ENCODE measurements around the gene UNG. TPM values are rescaled to one million over a fixed set of nuclear protein-coding genes. Genes with fewer than 3 reads are reported as not detected.
A peak's percentile ranks its signal among the peaks of the same experiment; 100 is the strongest.

The UNG gene
- total RNA-seq, 1 experiment from 2014 or later: 30.5 TPM

DNA sequence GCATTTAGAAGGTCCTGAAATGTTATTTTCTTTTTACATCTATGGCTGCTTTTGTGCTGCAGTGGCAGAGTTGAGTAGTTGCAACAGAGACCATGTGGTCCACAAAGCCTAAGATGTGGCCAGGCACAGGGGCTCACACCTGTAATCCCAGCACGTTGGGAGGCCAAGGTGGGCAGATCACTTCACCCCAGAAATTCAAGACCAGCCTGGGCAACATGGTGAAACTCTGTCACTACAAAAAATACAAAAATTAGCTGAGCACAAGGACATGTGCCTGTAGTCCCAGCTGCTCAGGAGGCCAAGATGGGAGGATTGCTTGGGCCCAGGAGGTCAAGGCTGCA is 31.6 kb upstream of the UNG start:
- H3K36me3 ChIP-seq: peaks cover 3% of the 10 kb centered on the region; the same call in 1 of the 2 replicates

DNA sequence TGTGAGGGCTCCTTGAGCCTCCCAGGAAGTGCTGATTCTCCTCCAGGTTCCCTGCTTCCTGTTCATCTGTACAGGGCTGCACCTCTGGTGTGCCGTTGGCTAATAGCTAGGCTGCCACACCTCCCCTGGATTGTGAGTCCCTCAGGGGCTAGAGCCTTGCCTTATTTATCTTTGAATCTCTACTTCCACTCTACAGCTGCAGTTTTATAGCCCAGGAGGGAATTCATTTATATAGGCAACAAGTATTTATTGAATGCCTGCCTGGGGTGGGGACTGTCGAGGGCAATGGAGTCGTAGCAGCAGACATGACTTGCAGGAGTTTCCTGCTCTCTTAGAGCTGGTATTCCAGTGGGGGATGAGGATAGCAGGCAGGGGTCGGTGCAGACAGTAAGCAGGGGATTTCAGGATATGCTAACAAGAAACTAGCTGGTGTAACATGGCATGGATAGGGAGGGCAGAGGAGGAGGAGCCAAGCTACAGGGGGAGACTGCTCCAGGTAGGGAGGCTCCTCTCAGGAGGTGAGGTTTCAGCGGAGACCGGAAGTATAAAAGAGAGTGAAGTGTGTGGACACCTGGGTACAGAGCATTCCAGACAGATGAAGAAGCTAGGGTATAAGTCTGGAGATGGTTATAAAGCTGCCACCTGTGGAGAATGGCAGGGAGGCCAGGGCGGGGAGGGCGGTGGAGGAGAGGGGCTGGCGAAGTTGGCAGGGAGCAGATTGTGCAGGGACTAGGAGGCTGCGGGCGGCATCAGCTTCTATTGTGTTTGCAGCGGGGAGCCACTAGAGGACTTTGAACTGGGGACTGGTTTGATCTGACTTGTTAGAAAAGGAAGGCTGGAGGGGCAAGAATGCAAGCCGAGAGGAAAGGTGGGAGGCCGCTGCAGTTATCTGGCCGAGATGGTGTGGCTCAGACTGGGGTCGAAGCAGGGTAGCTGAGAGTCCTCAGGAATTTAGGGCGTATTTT is 27.8 kb upstream of the UNG start:
- Histone ChIP-seq H3K4me3 (no peak overlapping the region), H3K27ac (no peak overlapping the region), H3K4me1 (replicated peaks) (no peaks in the 10 kb centered on the region), H3K36me3 (peaks cover 17% of the 10 kb centered on the region), H3K9me3 (replicated peaks) (no peaks in the 10 kb centered on the region), H3K27me3 (replicated peaks) (no peaks in the 10 kb centered on the region)
- DNase-seq (ENCODE audit: low read depth in 1 of 2, low spot score in 2 of 2): peak in 1 of 2 experiments; percentile 24

More for the DNA sequence above, 31.6 kb upstream of the UNG start:
- no peaks in the 10 kb centered on the region for H3K4me1 ChIP-seq (replicated peaks)
- H3K27me3 ChIP-seq (replicated peaks): no peaks in the 10 kb centered on the region
- no peaks in the 10 kb centered on the region for H3K9me3 ChIP-seq (replicated peaks)
- H3K27ac ChIP-seq: no peak overlapping the region
- no peak for DNase-seq (ENCODE audit: low read depth in 1 of 2, low spot score in 2 of 2)
- no peak overlapping the region for H3K4me3 ChIP-seq

DNA sequence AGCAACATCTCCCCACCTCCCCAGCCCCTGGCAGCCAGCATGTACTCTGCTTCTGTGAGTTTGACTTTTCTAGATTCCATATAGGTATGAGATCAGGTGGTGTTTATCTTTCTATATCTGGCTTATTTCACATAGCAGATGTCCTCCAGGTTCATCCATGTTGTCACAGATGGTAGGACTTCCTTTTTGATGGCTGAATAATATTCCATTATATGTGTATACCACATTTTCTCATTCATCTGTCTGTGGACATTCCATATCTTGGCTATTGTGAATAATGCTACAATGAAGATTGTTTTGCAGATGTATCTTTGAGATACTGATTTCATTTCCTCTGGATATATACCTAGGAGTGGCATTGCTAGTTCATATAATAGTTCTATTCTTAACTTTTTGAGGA is 22.5 kb upstream of the UNG start:
- no peak for DNase-seq (ENCODE audit: low read depth in 1 of 2, low spot score in 2 of 2)
- H3K4me1 ChIP-seq (replicated peaks): no peaks in the 10 kb centered on the region
- no peaks in the 10 kb centered on the region for H3K9me3 ChIP-seq (replicated peaks)
- H3K27me3 ChIP-seq (replicated peaks): no peaks in the 10 kb centered on the region
- no peak overlapping the region for H3K4me3 ChIP-seq
- no peak overlapping the region for H3K27ac ChIP-seq
- peaks cover 23% of the 10 kb centered on the region for H3K36me3 ChIP-seq

GRCh38 chr12:109082751-109083150 is 14.6 kb upstream of the UNG start:
- H3K4me3 ChIP-seq: no peak overlapping the region

DNA sequence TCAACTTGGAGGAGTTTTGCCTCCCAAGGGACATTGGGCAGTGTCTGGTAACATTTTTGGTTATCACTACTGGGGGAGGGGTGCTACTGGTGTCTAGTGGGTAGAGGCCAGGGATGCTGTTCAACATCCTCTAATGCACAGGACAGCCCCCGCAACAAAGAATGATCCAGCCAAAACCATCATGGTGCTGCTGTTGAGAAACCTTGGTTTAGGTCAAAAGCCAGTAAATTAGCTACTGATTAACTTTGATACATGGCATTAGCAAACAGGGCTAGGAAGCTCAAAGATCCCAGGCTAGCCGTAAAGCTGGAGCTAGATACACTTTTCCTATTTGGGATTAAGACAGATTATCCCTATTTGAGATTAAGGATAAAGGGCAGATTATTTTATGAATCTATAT is 13.0 kb upstream of the UNG start:
- Histone ChIP-seq H3K4me1 (replicated peaks) (peaks cover 10% of the 10 kb centered on the region), H3K9me3 (replicated peaks) (no peaks in the 10 kb centered on the region), H3K4me3 (no peak overlapping the region), H3K27me3 (replicated peaks) (no peaks in the 10 kb centered on the region; the same call in 1 of the 2 replicates), H3K27ac (no peak overlapping the region), H3K36me3 (peaks cover 57% of the 10 kb centered on the region)
- no peak for DNase-seq (ENCODE audit: low read depth in 1 of 2, low spot score in 2 of 2)

More at GRCh38 chr12:109082751-109083150, 14.6 kb upstream of the UNG start:
- H3K27ac ChIP-seq: no peak overlapping the region
- DNase-seq (ENCODE audit: low read depth in 1 of 2, low spot score in 2 of 2): no peak
- H3K27me3 ChIP-seq (replicated peaks): no peaks in the 10 kb centered on the region; the same call in 1 of the 2 replicates
- H3K36me3 ChIP-seq: peaks cover 49% of the 10 kb centered on the region
- no peaks in the 10 kb centered on the region for H3K9me3 ChIP-seq (replicated peaks)
- H3K4me1 ChIP-seq (replicated peaks): no peaks in the 10 kb centered on the region

DNA sequence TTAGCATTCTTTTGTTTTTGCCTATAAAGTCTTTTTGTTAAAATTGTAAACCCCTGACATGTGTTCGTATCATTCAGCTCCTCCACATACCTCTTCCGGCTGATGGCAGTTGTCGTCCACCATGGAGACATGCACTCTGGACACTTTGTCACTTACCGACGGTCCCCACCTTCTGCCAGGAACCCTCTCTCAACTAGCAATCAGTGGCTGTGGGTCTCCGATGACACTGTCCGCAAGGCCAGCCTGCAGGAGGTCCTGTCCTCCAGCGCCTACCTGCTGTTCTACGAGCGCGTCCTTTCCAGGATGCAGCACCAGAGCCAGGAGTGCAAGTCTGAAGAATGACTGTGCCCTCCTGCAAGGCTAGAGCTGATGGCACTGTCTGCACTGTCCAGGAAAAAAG is 11.8 kb upstream of the UNG start:
- Histone ChIP-seq H3K36me3 (peaks cover 57% of the 10 kb centered on the region), H3K27me3 (replicated peaks) (no peaks in the 10 kb centered on the region), H3K4me1 (replicated peaks) (peaks cover 10% of the 10 kb centered on the region), H3K9me3 (replicated peaks) (no peaks in the 10 kb centered on the region), H3K27ac (no peak overlapping the region), H3K4me3 (no peak overlapping the region)
- DNase-seq (ENCODE audit: low read depth in 1 of 2, low spot score in 2 of 2): no peak

DNA sequence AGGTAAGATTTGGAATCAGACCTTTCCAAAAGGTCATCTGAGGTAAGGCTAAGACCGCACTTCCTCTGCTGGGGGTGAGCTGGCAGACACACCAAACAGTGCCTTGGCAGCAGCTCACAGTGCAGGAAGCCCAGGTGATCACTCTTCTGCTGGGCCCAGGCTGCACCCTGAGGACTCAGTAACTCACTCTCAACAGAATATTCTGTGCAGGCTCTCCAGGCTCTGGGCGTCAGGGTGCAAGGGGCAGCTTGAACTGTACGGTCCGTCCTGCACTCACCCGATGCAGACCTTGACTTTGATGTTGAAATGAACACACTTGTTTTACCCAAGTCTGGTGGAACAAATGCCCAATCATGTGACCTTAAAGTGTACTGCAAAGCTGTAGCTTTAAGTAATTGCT is 10.1 kb upstream of the UNG start:
- Histone ChIP-seq H3K9me3 (replicated peaks) (no peaks in the 10 kb centered on the region), H3K36me3 (peaks cover 48% of the 10 kb centered on the region), H3K27ac (no peak overlapping the region), H3K27me3 (replicated peaks) (no peaks in the 10 kb centered on the region), H3K4me3 (no peak overlapping the region), H3K4me1 (replicated peaks) (peaks cover 10% of the 10 kb centered on the region)
- no peak for DNase-seq (ENCODE audit: low read depth in 1 of 2, low spot score in 2 of 2)

DNA sequence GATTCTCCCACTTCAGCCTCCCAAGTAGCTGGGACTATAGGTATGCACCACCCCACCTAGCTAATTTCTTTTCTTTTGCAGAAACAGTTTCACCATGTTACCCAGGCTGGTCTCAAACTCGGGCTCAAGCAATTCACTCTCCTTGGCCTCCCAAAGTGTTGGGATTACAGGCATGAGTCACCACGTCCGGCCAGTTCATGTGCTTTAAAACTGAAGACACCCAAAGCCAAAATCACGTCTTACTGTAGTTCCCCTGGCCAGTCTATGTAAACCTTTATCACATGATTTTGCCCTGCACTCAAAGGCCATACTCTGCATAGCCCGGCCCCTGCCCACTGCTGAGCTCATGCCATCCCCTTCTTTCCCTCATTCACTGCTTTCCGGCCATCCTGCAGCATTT is 8.6 kb upstream of the UNG start:
- Histone ChIP-seq H3K4me1 (replicated peaks) (peaks cover 21% of the 10 kb centered on the region), H3K27ac (no peak overlapping the region), H3K4me3 (no peak overlapping the region), H3K9me3 (replicated peaks) (no peaks in the 10 kb centered on the region), H3K27me3 (replicated peaks) (no peaks in the 10 kb centered on the region), H3K36me3 (peaks cover 32% of the 10 kb centered on the region)
- DNase-seq (ENCODE audit: low read depth in 1 of 2, low spot score in 2 of 2): no peak

DNA sequence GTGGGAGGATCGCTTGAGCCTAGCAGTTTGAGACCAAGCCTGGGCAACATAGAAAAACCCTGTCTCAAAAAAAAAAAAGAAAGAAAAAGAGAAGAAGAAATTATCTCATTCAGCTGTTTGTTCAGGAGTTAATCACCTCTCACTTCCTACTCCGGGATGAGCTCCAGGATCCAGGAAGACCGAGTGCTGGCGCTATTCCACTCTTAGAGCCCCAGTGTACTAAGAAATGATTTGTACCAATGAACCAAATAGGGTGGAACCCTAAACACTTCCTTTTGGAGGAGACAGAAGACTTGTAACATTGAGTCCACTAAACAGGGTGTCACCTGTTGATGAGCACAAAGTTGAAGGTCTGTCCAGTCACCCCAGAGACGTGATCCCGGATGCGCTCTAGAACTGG is 7.7 kb upstream of the UNG start:
- DNase-seq (ENCODE audit: low read depth in 1 of 2, low spot score in 2 of 2): no peak
- Histone ChIP-seq H3K4me3 (no peak overlapping the region), H3K36me3 (peaks cover 25% of the 10 kb centered on the region), H3K4me1 (replicated peaks) (peaks cover 21% of the 10 kb centered on the region), H3K27ac (no peak overlapping the region), H3K27me3 (replicated peaks) (no peaks in the 10 kb centered on the region), H3K9me3 (replicated peaks) (no peaks in the 10 kb centered on the region)

- no peak for DNase-seq (ENCODE audit: low read depth in 1 of 2, low spot score in 2 of 2)
- H3K9me3 ChIP-seq (replicated peaks): no peaks in the 10 kb centered on the region
- H3K4me1 ChIP-seq (replicated peaks): peaks cover 24% of the 10 kb centered on the region
- H3K4me3 ChIP-seq: no peak overlapping the region
- peaks cover 10% of the 10 kb centered on the region for H3K36me3 ChIP-seq
- H3K27ac ChIP-seq: peak overlapping the region; percentile 50
- no peaks in the 10 kb centered on the region for H3K27me3 ChIP-seq (replicated peaks)
Measured at GRCh38 chr12:109092497-109093021, 4.8 kb upstream of the UNG start.

DNA sequence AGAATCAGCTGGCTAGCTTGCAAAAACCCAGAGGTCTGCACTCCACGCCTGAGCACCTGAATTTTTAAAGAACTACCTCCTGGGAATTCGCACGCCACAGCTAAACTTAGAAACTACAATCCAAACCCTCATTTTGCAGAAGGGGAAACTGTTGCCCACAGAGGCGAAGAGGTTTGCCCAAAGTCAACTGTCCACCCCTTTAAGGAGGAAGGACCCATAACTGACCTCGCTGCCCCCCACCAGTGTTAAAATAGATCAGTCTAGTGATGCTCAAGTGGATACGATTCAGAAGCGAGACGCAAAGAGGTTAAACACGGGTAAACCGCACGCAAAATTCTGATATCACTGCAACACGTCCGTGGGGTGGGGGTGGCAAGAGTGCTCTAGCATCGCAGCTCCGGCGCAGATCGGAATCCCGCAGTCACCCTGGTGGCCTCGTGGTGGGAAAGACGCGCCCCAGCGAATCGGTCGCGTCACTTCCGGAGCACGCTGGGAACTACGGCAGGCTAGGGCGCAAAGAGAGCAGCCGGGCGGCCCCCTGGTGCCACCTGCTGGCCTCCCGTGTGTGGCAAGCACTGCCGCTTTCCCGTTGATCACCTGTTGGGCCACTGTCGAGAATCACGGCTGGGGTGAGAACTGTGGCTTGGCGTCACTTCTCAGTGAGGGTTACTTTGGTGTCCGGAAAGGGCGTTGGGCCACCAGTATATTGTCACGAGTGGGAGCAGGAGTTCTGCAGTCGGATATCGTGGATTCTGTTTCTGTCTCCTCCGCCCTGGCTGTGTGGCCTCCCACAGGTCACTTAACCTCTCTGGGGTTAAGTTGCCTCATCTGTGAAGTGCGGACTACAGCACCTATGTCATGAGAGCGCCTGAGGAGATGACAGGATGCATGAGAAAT is 4.1 kb upstream of the UNG start, which contains the start of gene ALKBH2:
Gene ALKBH2 (minus strand): TSS at position 451 of the 897 bp plus-strand sequence. CDS start 686 bp downstream, outside the sequence.
- Histone ChIP-seq H3K4me1 (replicated peaks) (peaks cover 24% of the 10 kb centered on the region), H3K36me3 (peaks cover 8% of the 10 kb centered on the region), H3K9me3 (replicated peaks) (no peaks in the 10 kb centered on the region), H3K4me3 (peak within 1 kb of the TSS; percentile 27), H3K27ac (peak within 1 kb of the TSS; percentile 50), H3K27me3 (replicated peaks) (no peaks in the 10 kb centered on the region)
- DNase-seq (ENCODE audit: low read depth in 1 of 2, low spot score in 2 of 2): peak; percentile 75 to 91

DNA sequence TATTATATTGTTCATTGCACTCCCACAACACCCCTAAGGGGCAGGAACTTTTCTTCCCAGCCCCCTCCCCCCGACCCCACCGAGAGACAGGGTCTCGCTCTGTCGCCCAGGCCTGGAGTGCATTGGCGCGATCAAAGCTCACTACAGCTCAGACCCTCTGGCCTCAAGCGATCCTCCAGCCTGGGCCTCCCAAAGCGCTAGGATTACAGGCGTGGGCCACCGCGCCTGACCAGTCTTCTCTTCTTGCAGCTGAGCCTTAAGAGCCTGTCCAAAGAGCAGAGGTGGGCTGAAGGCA is 310 bp upstream of the UNG start:
- Histone ChIP-seq H3K4me3 (peak overlapping the region; percentile 57), H3K4me1 (replicated peaks) (peaks cover 24% of the 10 kb centered on the region), H3K9me3 (replicated peaks) (no peaks in the 10 kb centered on the region), H3K27ac (no peak overlapping the region; the same call in 1 of the 2 replicates), H3K27me3 (replicated peaks) (no peaks in the 10 kb centered on the region), H3K36me3 (peaks cover 28% of the 10 kb centered on the region)
- peak in 1 of 2 experiments; percentile 11 for DNase-seq (ENCODE audit: low read depth in 1 of 2, low spot score in 2 of 2)

DNA sequence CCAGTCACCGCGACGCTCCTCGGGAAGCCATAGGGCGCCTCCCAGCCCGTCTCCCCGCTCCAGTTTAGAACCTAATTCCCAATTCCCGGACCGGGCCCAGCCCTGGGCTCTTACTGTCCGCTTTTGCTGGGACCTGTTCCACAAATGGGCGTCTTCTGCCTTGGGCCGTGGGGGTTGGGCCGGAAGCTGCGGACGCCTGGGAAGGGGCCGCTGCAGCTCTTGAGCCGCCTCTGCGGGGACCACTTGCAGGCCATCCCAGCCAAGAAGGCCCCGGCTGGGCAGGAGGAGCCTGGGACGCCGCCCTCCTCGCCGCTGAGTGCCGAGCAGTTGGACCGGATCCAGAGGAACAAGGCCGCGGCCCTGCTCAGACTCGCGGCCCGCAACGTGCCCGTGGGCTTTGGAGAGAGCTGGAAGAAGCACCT is 797 bp downstream of the UNG start:
- Histone ChIP-seq H3K4me1 (replicated peaks) (peaks cover 19% of the 10 kb centered on the region), H3K36me3 (peaks cover 35% of the 10 kb centered on the region)

More for the DNA sequence above, 797 bp downstream of the UNG start:
- no peaks in the 10 kb centered on the region for H3K9me3 ChIP-seq (replicated peaks)
- H3K27me3 ChIP-seq (replicated peaks): no peaks in the 10 kb centered on the region
- H3K27ac ChIP-seq: peak overlapping the region; percentile 4; the same call in 1 of the 2 replicates
- DNase-seq (ENCODE audit: low read depth in 1 of 2, low spot score in 2 of 2): peak in 1 of 2 experiments; percentile 61
- peak overlapping the region; percentile 57 for H3K4me3 ChIP-seq

Data from SJSA1 (cell line).